ENCODE data around the gene TXNDC2.

GRCh38 chr18:9890196-9890595 is 4.4 kb downstream of the TXNDC2 start:
- TF ChIP-seq CTCF (IDR thresholded peaks at IDR 0.05 in 2 of 3, conservative IDR thresholded peaks at IDR 0.05 in 1 of 3; ENCODE audit: insufficient read depth in 2 of 3, low read depth in 1 of 3, low read length in 3 of 3) (no peak), POLR2AphosphoS5 (IDR thresholded peaks at IDR 0.05; ENCODE audit: control insufficient read depth, insufficient read depth, low read depth, low read length) (no peak)

Measured in K562 (cell line).